ENCODE data around the gene TMEM218.

The TMEM218 gene

GRCh38 chr11:125088576-125089455 is 22.6 kb downstream of the TMEM218 start:
- no peak for DNase-seq

- DNase-seq: no peak
Measured at GRCh38 chr11:125088123-125088522, 23.3 kb downstream of the TMEM218 start.

- no peak for DNase-seq
Measured at GRCh38 chr11:125086633-125087296, 24.7 kb downstream of the TMEM218 start.

- DNase-seq: no peak
Measured at GRCh38 chr11:125085301-125086081, 25.9 kb downstream of the TMEM218 start.

- no peak for DNase-seq
Measured at GRCh38 chr11:125084761-125085231, 26.6 kb downstream of the TMEM218 start.

- no peak for DNase-seq
Measured at GRCh38 chr11:125084057-125084416, 27.4 kb downstream of the TMEM218 start.

- no peak for DNase-seq
Measured at GRCh38 chr11:125083312-125084056, 27.9 kb downstream of the TMEM218 start.

GRCh38 chr11:125082611-125083311 is 28.7 kb downstream of the TMEM218 start:
- DNase-seq: no peak

- no peak for DNase-seq
Measured at GRCh38 chr11:125082040-125082439, 29.4 kb downstream of the TMEM218 start.

GRCh38 chr11:125081098-125081798 is 30.2 kb downstream of the TMEM218 start:
- DNase-seq: no peak

- no peak for DNase-seq
Measured at GRCh38 chr11:125080531-125080911, 30.9 kb downstream of the TMEM218 start.

GRCh38 chr11:125079878-125080530 is 31.4 kb downstream of the TMEM218 start:
- DNase-seq: no peak

GRCh38 chr11:125079151-125079877 is 32.1 kb downstream of the TMEM218 start:
- no peak for DNase-seq

GRCh38 chr11:125078516-125079140 is 32.8 kb downstream of the TMEM218 start:
- no peak for DNase-seq

GRCh38 chr11:125078016-125078415 is 33.4 kb downstream of the TMEM218 start:
- DNase-seq: no peak

- no peak for DNase-seq
Measured at GRCh38 chr11:125076378-125076945, 35.0 kb downstream of the TMEM218 start.

GRCh38 chr11:125075900-125076317 is 35.5 kb downstream of the TMEM218 start:
- no peak for DNase-seq

GRCh38 chr11:125075242-125075625 is 36.2 kb downstream of the TMEM218 start:
- peak in 1 of 2 experiments; percentile 58 for DNase-seq
